ENCODE measurements around the gene OR2T27.
"Not testable (repeated sequence)": the region's sequence is repeated elsewhere in the genome, so short reads cannot be mapped to it uniquely, and the experiment has no call there.

Gene OR2T27, protein sequence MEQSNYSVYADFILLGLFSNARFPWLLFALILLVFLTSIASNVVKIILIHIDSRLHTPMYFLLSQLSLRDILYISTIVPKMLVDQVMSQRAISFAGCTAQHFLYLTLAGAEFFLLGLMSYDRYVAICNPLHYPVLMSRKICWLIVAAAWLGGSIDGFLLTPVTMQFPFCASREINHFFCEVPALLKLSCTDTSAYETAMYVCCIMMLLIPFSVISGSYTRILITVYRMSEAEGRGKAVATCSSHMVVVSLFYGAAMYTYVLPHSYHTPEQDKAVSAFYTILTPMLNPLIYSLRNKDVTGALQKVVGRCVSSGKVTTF

DNA sequence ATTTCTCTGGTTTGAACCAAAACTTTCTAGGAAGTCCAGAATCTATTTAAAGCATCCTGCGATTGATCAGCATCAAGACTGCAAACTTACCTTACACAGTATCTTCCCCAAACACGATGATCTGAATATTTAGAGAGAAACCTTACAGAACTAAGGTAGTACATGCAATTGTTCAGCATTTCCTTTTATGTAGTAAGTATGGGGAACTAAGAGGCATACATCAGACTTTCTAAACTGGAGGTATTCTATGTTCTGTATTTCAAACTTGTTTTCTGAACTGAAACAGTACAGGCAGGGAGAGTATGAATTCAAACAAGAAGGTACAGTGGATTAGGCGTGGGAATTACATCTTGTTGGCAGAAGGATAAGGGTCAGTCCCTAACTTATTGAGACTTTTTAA lies at the start of gene OR2T27:
Gene OR2T27 (minus strand): TSS at position 175 of the 400 bp plus-strand sequence. CDS start 4,644 bp downstream, outside the sequence.
- H3K9me3 Mint-ChIP-seq: not testable (repeated sequence)

DNA sequence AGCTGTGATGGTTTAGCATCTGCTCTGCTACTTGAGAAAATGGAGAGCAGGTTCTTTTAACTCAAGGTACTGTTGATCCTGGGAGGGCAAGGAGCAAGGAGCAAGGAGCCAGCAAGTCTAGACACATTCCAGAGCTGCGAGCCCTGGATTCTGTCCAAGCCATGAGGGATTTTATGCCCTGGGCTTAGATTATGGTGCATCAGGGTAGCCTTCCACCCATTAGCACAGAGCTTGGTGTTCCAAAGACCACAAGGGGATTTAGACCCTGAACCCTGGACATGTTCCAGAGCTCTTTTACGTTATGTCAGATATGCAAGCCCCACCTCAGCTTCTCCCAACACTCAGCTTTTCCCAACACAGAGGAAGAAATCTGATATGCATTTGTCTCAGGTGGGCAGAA lies 49.3 kb upstream of the OR2T27 start:
- DNase-seq (ENCODE audit: low spot score in 2 of 2) (no peak), ATAC-seq (no peak)
- H3K9me3 Mint-ChIP-seq: no peaks in the 10 kb centered on the region
- no peaks in the 10 kb centered on the region for H3K4me1 Mint-ChIP-seq
- no peak overlapping the region for H3K27ac Mint-ChIP-seq
- H3K4me3 Mint-ChIP-seq: no peak overlapping the region
- no peaks in the 10 kb centered on the region for H3K36me3 Mint-ChIP-seq

More for the DNA sequence above, at the start of gene OR2T27:
- not testable (repeated sequence) for H3K4me1 Mint-ChIP-seq; H3K4me3 Mint-ChIP-seq; H3K36me3 Mint-ChIP-seq; DNase-seq (ENCODE audit: low spot score in 2 of 2); ATAC-seq; H3K27ac Mint-ChIP-seq

DNA sequence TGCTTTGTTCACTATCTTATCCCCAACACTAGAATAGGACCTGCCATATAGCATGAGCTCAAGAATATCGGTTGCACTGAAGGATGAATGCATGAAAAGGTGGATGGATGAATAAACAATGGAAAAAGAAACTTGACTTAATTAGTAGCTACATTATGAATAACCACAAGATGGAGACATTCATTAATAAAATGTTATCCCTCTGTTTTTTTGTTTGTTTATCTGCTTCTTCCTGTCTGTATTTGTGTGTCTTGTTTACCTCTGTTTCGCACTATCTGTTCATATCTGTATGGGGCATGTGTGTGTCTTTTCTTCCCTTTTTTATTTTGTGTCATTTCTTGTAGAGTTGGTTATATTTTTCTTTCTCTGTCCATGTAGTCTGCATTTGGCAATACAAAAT lies 48.3 kb upstream of the OR2T27 start:
- H3K27ac Mint-ChIP-seq: no peak overlapping the region
- H3K4me3 Mint-ChIP-seq: no peak overlapping the region
- DNase-seq (ENCODE audit: low spot score in 2 of 2) (no peak), ATAC-seq (no peak)
- no peaks in the 10 kb centered on the region for H3K9me3 Mint-ChIP-seq
- no peaks in the 10 kb centered on the region for H3K4me1 Mint-ChIP-seq
- no peaks in the 10 kb centered on the region for H3K36me3 Mint-ChIP-seq

DNA sequence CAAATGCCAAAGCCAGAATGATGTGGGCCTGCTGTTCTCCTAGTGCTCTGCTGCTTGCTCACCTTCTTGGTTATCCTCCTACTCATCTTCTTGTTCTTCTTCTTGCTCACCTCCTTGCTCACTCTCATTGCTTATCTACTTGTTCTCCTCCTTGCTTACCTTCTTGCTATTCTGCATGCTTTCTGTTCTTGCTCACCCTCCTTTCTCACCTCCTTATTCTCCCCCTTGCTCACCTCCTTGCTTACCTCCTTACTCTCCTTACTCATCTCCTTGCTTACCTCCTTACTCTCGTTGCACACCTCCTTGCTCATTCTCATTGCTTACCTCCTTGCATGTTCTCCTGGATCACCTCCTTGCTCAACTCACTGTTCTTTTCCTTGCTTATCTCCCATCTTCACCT lies 47.4 kb upstream of the OR2T27 start, which contains the start of gene OR14I1:
Gene OR14I1 (minus strand): TSS at position 53 of the 400 bp plus-strand sequence.
- DNase-seq (ENCODE audit: low spot score in 2 of 2) (no peak), ATAC-seq (no peak)
- no peaks in the 10 kb centered on the region for H3K9me3 Mint-ChIP-seq
- no peak within 1 kb of the TSS for H3K27ac Mint-ChIP-seq
- no peaks in the 10 kb centered on the region for H3K4me1 Mint-ChIP-seq
- H3K4me3 Mint-ChIP-seq: no peak within 1 kb of the TSS
- H3K36me3 Mint-ChIP-seq: no peaks in the 10 kb centered on the region

DNA sequence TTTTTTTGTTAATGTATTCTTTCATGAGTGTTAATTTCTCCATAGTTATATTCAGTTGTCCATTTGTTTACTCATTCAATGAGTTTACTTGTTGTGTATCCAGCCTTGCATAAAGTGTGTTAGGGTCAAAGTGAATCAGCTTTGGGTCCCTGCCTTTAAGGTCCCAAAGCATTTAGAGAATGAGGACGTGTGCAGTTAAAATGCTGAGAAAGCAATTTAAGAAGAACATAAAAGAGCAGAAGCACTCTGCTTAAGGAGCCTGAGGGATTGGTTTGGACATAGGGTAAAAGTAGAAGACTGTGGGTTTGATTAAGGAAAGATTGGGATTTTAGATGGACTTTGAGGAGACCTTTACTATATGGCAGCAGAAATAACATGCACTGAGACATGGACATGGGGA lies 43.8 kb upstream of the OR2T27 start:
- Mint-ChIP-seq H3K27ac (no peak overlapping the region), H3K4me1 (no peaks in the 10 kb centered on the region), H3K36me3 (no peaks in the 10 kb centered on the region)

DNA sequence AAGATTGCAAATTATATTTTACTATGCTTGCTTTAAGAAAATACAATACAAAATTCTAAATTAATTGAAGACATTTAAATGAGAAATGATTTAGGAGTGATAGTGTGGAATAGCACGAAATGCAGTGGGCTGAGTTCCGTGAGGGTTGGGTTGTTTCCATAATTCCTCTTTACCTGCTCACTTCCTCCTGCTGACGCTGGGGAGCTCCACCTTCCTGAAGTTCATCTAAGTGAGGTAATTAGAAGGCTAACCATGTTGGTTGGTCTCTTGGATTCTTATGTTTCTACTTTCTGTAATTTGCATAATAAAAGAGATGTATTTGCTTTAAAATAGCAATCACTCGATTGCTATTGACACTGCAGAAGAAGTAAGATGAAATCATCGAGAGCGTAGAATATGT lies 42.6 kb upstream of the OR2T27 start:
- ATAC-seq: no peak
- Mint-ChIP-seq H3K36me3 (no peaks in the 10 kb centered on the region), H3K9me3 (no peaks in the 10 kb centered on the region), H3K4me1 (no peaks in the 10 kb centered on the region), H3K27ac (no peak overlapping the region), H3K4me3 (no peak overlapping the region)
- no peak for DNase-seq (ENCODE audit: low spot score in 2 of 2)

More for the DNA sequence above, 43.8 kb upstream of the OR2T27 start:
- Mint-ChIP-seq H3K4me3 (no peak overlapping the region), H3K9me3 (no peaks in the 10 kb centered on the region)
- DNase-seq (ENCODE audit: low spot score in 2 of 2) (no peak), ATAC-seq (no peak)

DNA sequence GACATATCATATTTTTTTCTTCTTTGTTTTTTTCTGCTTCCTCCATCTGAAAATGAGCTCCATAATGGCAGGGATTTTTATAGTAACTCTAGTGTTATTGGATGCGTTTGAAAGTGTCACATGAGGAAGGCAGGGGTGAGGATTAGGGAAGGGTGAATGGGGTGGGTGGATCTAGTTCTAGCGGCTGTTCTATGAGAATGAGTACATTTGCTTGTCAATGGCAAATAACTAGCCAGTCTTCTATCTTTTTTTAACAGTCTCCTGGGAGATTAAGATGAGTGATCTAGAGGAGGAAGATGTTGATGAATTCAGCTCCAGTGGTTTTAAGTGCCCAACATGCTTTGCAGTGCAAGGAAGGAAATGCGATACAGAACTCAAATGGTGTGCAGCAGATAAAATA lies 41.4 kb upstream of the OR2T27 start:
- ATAC-seq (no peak), DNase-seq (ENCODE audit: low spot score in 2 of 2) (no peak)

DNA sequence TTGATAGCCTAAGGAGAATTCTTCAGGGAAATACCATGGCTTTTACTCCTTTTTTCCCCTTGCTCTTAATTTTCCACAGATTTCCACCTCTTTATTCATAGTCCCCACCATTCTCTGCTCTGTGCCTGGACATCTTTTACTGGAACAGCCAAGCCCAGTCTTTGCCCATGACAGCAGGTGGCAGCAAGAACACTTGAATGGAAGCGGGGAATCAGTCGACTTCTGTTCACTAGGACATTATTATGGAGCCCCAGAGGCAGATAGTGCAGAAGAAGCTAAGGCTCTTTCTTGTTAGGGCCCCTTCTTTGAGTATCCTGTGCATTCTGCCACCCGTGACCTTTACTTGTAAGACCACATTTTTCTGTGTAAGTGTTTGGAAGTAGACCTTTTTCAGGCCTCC lies 40.9 kb upstream of the OR2T27 start:
- Mint-ChIP-seq H3K36me3 (no peaks in the 10 kb centered on the region), H3K9me3 (peaks cover 5% of the 10 kb centered on the region), H3K4me3 (no peak overlapping the region), H3K27ac (no peak overlapping the region), H3K4me1 (no peaks in the 10 kb centered on the region)
- ATAC-seq: no peak
- no peak for DNase-seq (ENCODE audit: low spot score in 2 of 2)

More for the DNA sequence above, 41.4 kb upstream of the OR2T27 start:
- Mint-ChIP-seq H3K4me3 (no peak overlapping the region), H3K36me3 (no peaks in the 10 kb centered on the region), H3K9me3 (peaks cover 5% of the 10 kb centered on the region), H3K4me1 (no peaks in the 10 kb centered on the region), H3K27ac (no peak overlapping the region)

DNA sequence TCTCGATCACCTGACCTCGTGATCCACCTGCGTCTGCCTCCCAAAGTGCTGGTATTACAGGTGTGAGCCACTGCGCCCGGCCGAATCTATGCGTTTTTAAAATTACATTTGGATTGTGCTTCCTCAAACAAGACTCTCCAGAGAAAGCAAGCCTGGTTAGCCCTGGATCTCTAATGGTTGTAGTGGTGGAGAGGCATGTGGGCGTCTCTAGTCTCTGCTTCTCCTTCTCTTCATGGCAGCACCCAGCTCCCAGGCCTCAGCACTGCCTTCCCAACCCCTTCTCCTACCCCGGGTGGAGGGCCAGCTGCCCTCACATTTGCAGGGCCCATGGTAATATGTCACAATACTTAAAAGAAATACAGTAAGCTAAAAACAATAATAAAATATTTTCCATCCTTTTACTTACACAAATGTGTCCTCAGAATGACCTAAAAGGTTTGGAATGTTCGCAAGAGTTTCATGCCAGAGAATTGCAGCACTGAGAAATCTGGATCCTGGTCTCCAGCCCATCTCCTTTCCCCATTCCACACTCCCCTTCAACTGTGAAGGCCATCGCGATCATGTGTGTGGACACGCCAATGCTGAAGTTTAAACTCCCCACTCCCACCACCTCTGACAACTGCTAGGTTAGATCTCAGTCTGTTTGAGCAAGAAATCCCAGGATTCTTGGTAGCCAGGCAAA lies 40.3 kb upstream of the OR2T27 start:
- H3K36me3 Mint-ChIP-seq: no peaks in the 10 kb centered on the region
- H3K27ac Mint-ChIP-seq: no peak overlapping the region
- peaks cover 5% of the 10 kb centered on the region for H3K9me3 Mint-ChIP-seq
- DNase-seq (ENCODE audit: low spot score in 2 of 2) (no peak), ATAC-seq (no peak)
- H3K4me3 Mint-ChIP-seq: no peak overlapping the region
- H3K4me1 Mint-ChIP-seq: no peaks in the 10 kb centered on the region

DNA sequence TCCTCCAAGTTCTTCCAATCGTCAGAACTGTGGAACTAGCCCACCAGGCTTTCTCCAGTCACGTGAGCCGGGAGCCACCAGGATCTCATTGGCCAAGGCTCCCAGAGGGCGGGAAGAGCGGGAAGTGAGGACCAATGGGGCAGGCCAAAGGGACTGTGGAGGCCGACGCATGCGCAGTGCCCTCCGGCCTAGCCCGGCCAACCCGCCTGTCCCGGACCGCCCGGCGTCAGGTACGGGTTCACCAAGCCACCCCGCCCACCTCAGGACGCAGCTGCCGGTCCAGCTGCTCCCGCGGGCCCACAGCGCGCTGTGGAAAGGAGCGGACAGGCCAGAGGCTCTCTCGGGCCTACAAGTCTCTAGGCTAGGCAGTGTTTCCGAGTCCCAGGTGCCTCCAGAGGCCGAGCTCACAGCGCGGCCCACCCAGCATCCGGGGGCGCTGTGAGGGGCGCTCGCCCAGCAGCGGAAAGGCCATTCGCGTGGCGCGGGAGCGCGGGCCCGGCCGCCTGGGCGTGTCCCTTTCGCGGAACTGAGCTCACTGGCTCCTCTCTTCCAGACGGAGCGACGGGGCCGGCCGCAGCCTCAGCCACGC lies 36.3 kb upstream of the OR2T27 start:
- Mint-ChIP-seq H3K36me3 (no peaks in the 10 kb centered on the region), H3K4me3 (no peak overlapping the region), H3K4me1 (no peaks in the 10 kb centered on the region), H3K9me3 (peaks cover 10% of the 10 kb centered on the region), H3K27ac (no peak overlapping the region)
- no peak for ATAC-seq
- no peak for DNase-seq (ENCODE audit: low spot score in 2 of 2)

DNA sequence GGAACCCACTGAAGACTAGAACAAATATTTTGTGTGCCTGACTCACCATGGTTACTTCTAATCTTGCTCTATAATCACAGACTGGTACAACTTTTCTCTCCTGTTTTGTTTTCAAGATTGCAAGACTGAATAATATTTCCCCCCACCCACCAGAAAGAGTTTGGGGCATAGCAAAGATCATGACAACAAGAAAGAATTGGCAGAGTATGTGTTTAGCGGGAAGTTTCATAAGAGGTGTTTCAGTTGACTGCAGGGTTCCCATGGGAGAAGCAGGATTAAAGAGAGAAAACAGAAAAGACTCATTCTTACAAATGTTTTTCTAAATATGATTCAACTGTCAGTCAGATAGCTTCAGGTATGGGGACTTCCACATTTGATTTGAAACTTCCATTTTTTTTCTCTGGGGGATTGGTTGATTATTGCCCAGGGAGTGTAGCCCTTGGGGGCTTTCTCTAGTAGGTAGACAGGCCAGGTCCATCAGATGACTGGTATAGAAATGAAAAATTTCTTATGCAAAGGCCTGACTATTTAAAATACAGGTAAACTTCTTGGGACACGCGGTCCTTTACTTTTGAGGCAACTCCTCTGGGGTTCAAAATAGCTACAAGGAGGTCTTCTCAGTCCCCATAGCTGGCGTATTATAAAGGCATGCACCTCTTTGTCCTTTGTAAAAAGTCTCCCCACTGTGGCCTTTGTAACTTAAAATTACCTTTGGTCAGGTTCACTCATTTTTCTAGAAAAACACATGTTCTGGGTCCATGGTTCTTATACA lies 33.4 kb upstream of the OR2T27 start:
- Mint-ChIP-seq H3K27ac (no peak overlapping the region), H3K4me3 (no peak overlapping the region), H3K4me1 (no peaks in the 10 kb centered on the region), H3K9me3 (peaks cover 10% of the 10 kb centered on the region), H3K36me3 (no peaks in the 10 kb centered on the region)
- ATAC-seq (no peak), DNase-seq (ENCODE audit: low spot score in 2 of 2) (no peak)

DNA sequence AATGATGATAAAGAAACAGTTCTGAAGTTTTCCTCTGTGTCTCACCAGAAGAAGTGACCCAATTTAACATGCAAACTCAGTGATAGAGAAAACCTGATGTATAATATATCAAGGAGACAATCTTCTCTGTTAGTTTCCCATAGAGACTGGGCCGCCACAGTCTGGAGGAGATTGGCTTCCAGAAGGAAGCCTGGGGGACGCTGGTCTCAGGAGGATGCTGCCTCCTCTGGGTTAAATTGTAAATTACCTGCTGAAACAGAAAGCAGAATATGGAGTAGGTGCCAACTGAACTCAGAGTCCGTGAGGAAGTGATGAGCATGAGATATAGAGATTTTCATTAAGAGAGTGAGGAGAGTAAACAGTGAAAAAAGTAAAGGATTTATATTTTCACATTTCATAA lies 31.5 kb upstream of the OR2T27 start:
- H3K27ac Mint-ChIP-seq: no peak overlapping the region
- ATAC-seq: peak; percentile 57
- H3K4me3 Mint-ChIP-seq: no peak overlapping the region
- H3K4me1 Mint-ChIP-seq: no peaks in the 10 kb centered on the region
- H3K9me3 Mint-ChIP-seq: peaks cover 5% of the 10 kb centered on the region
- H3K36me3 Mint-ChIP-seq: no peaks in the 10 kb centered on the region
- DNase-seq (ENCODE audit: low spot score in 2 of 2): no peak

DNA sequence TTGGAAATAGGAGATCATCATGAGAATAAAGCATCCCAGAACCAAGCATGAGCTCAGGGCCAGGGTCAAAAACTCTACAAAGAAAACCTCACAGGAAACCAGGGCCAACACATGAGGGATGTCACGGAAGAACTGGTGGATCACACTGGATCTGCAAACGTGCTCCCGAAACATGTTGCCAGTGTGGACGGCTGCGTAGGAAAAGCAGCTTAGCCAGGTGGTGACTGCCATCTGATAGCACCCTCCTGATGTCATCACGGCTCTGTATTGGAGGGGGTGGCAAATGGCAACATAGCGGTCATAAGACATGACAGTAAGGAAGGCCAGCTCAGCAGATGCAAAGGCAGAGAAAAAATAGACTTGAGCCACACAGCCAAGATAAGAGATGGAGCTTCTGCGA lies 26.3 kb upstream of the OR2T27 start:
- no peaks in the 10 kb centered on the region for H3K36me3 Mint-ChIP-seq
- ATAC-seq: no peak
- no peaks in the 10 kb centered on the region for H3K9me3 Mint-ChIP-seq
- DNase-seq (ENCODE audit: low spot score in 2 of 2): no peak
- H3K4me3 Mint-ChIP-seq: no peak overlapping the region
- no peak overlapping the region for H3K27ac Mint-ChIP-seq
- no peaks in the 10 kb centered on the region for H3K4me1 Mint-ChIP-seq

DNA sequence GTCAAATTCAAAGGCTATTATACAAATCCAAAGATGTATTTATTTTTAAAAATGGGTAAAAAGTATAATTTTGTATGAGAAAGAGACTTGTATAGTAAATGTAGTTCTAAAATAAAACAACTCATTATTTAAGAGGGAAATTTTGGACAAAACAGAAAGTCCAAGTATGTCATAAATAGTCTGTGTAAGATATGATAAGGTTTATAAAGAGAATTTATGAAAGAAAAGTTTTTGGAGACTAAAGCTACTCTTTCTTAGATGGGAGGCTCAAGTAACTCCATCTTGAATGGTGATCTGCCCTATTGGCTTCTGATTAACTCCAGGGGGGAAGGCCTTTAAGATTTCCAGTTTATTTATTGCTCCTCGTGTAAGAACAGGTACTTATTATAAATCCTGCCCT lies 14.7 kb upstream of the OR2T27 start:
- no peak overlapping the region for H3K27ac Mint-ChIP-seq
- no peak overlapping the region for H3K4me3 Mint-ChIP-seq
- DNase-seq (ENCODE audit: low spot score in 2 of 2) (no peak), ATAC-seq (no peak)
- H3K36me3 Mint-ChIP-seq: no peaks in the 10 kb centered on the region
- no peaks in the 10 kb centered on the region for H3K9me3 Mint-ChIP-seq
- H3K4me1 Mint-ChIP-seq: no peaks in the 10 kb centered on the region

Measured in stimulated activated effector memory CD8-positive, alpha-beta T cell treated with anti-CD3 and anti-CD28 coated beads, Interleukin-12 subunit alpha, Interleukin-12 subunit beta, amount 100 ng/mL, for 72 hours (primary cell).